Stimulated activated CD4-positive, alpha-beta T cell treated with anti-CD3 and anti-CD28 coated beads, TNF-alpha, amount 100 ng/mL, for 4 hours (primary cell): ENCODE data around the gene CNKSR1.

Experiments used
- DNase-seq, 3 experiments: peaks; one replicate each; pipeline ENCODE4 v3.0.0-alpha.2; 2020; ENCODE audit warnings: low read depth in 3 of 3

CNKSR1 gene

GRCh38 chr1:26177182-26177684 lies at the start of gene CNKSR1:
Gene CNKSR1 (plus strand): TSS chr1:26177491. CDS start chr1:26177548, 57 bp downstream.
- no peak for DNase-seq

GRCh38 chr1:26129778-26130177 lies 47.5 kb upstream of the CNKSR1 start:
- no peak for DNase-seq

- no peak for DNase-seq
Observed at GRCh38 chr1:26130695-26131094, 46.6 kb upstream of the CNKSR1 start.

- no peak for DNase-seq
Observed at GRCh38 chr1:26132128-26132833, 45.0 kb upstream of the CNKSR1 start.

- DNase-seq = no peak
Observed at GRCh38 chr1:26132834-26133167, 44.5 kb upstream of the CNKSR1 start.

GRCh38 chr1:26134466-26134865 lies 42.8 kb upstream of the CNKSR1 start:
- DNase-seq = no peak

- DNase-seq = no peak
Observed at GRCh38 chr1:26138974-26139558, 38.2 kb upstream of the CNKSR1 start.

- DNase-seq = no peak
Observed at GRCh38 chr1:26142159-26142558, 35.1 kb upstream of the CNKSR1 start.

GRCh38 chr1:26145041-26145959 lies 32.0 kb upstream of the CNKSR1 start:
- DNase-seq = peak; percentile 41 to 58 (median 49)

- DNase-seq = no peak
Observed at GRCh38 chr1:26145960-26146294, 31.4 kb upstream of the CNKSR1 start.

- DNase-seq = no peak
Observed at GRCh38 chr1:26148887-26149286, 28.4 kb upstream of the CNKSR1 start.

GRCh38 chr1:26153966-26154532 lies 23.2 kb upstream of the CNKSR1 start:
- no peak for DNase-seq

- DNase-seq = no peak
Observed at GRCh38 chr1:26154750-26155149, 22.5 kb upstream of the CNKSR1 start.

GRCh38 chr1:26155370-26156284 lies 21.7 kb upstream of the CNKSR1 start:
- DNase-seq = no peak

- no peak for DNase-seq
Observed at GRCh38 chr1:26156285-26157038, 20.8 kb upstream of the CNKSR1 start.

GRCh38 chr1:26158271-26158907 lies 18.9 kb upstream of the CNKSR1 start:
- DNase-seq = no peak

GRCh38 chr1:26158908-26159742 lies 18.2 kb upstream of the CNKSR1 start, which contains the start of gene FAM110D:
Gene FAM110D (plus strand): TSS chr1:26159079. CDS start chr1:26161292, 2,213 bp downstream.
- DNase-seq = no peak

GRCh38 chr1:26159743-26160039 lies 17.6 kb upstream of the CNKSR1 start:
- no peak for DNase-seq
